ENCODE measurements around the gene DTX3.

GRCh38 chr12:57577981-57578758 is 26.5 kb upstream of the DTX3 start:
- TF ChIP-seq POLR2A (IDR thresholded peaks at IDR 0.05) (no peak), CTCF (IDR thresholded peaks at IDR 0.05) (no peak)

All from adrenal gland (tissue), 5 donors.